HCT116 (cell line): ENCODE measurements around the gene HNMT. TPM values are rescaled to one million over a fixed set of nuclear protein-coding genes. Genes with fewer than 3 reads are reported as not detected.

Experiments
- ATAC-seq: fragments of 200-7000 bp; cut with Tn5 transposase; 2 replicates; pipeline ENCODE4 v1.9.1; 2020; ENCODE audit warnings: mild to moderate bottlenecking, moderate library complexity
- BruUV-seq: library from RNA; stranded (reverse); fragments of 400-500 nt; replicated peaks from 2 replicates; lab custom pipeline; 2021; lab: Mats Ljungman, UMichigan
- CTCF ChIA-PET: fragments of 300-600 bp; sonication (Branson Sonifier 250); formaldehyde crosslinking; loops from one replicate; lab custom pipeline; 2021; ENCODE audit warnings: antibody characterized with exemption; lab: Charles Lee
- POLR2A ChIA-PET: fragments of 300-600, 350-600 bp; sonication (Branson Sonifier 250); formaldehyde crosslinking; loops from one replicate; lab custom pipeline; 2021; ENCODE audit warnings: antibody characterized with exemption; lab: Charles Lee
- RAD21 ChIA-PET, 2 experiments: fragments of 300-600 bp; sonication (Branson Sonifier 250); formaldehyde crosslinking; loops; one replicate each; lab custom pipeline; 2023; ENCODE audit warnings: low total read pairs in 2 of 2; ENCODE audit not compliant: uncharacterized antibody in 2 of 2, unreplicated experiment in 2 of 2, low non-redundant PET in 1 of 2; lab: Charles Lee
- DNase-seq: peaks from one replicate; pipeline ENCODE4 v3.0.0-alpha.2; 2010; ENCODE audit warnings: low read depth, low spot score
- H2AFZ ChIP-seq: fragments of 200-600 bp; shearing (Covaris generic), sonication (generic); 2 replicates; pipeline ENCODE4 v1.6.1; 2017; ENCODE audit warnings: low read depth, mixed run types, mixed read lengths, antibody characterized with exemption, low read length; ENCODE audit not compliant: poor library complexity, severe bottlenecking
- H3K27ac ChIP-seq: 2 replicates; pipeline ENCODE4 v1.5.1; 2012; ENCODE audit warnings: low read depth, low read length
- H3K27me3 ChIP-seq: fragments of 200-600 bp; sonication (generic); 2 replicates; pipeline ENCODE4 v1.6.1; 2016; ENCODE audit warnings: mixed run types, low read length, mixed read lengths; ENCODE audit not compliant: insufficient read depth
- H3K36me3 ChIP-seq, 2 experiments: fragments of 200-500 bp in 1 of 2; fragments of 200-600 bp in 1 of 2; sonication (Bioruptor generic) in 1 of 2; sonication (generic) in 1 of 2; 2 replicates each; pipeline versions ENCODE4 v1.5.1 to v1.6.1; 2014 to 2016; ENCODE audit warnings: low read length in 2 of 2, inconsistent platforms in 1 of 2, mixed read lengths in 1 of 2, mixed run types in 1 of 2; ENCODE audit not compliant: insufficient read depth in 2 of 2, control insufficient read depth in 1 of 2
- H3K4me1 ChIP-seq, 2 experiments: fragments of 200-600 bp in 1 of 2; sonication (generic) in 1 of 2; 2 replicates each; pipeline versions ENCODE4 v1.5.1 to v1.6.1; 2012 to 2017; ENCODE audit warnings: low read length in 2 of 2, inconsistent platforms in 1 of 2, mild to moderate bottlenecking in 1 of 2, mixed read lengths in 1 of 2, mixed run types in 1 of 2, moderate library complexity in 1 of 2; ENCODE audit not compliant: insufficient read depth in 2 of 2, control insufficient read depth in 1 of 2
- H3K4me2 ChIP-seq: fragments of 200-600 bp; sonication (generic); 2 replicates; pipeline ENCODE4 v1.6.1; 2017; ENCODE audit warnings: mixed run types, low read length, mixed read lengths
- H3K4me3 ChIP-seq, 2 experiments: fragments of 200-600 bp in 1 of 2; sonication (generic) in 1 of 2; replicated peaks in 1 of 2; 2 replicates each; pipeline ENCODE4 v1.5.1; 2011 to 2016; ENCODE audit warnings: low read length in 2 of 2, control low read depth in 1 of 2, low read depth in 1 of 2, mild to moderate bottlenecking in 1 of 2, mixed read lengths in 1 of 2, mixed run types in 1 of 2
- H3K79me2 ChIP-seq: fragments of 200-600 bp; sonication (generic); 2 replicates; pipeline ENCODE4 v1.6.1; 2017; ENCODE audit warnings: mild to moderate bottlenecking, mixed run types, low read length, moderate library complexity, mixed read lengths; ENCODE audit not compliant: insufficient read depth
- H3K9ac ChIP-seq: fragments of 200-600 bp; sonication (generic); 2 replicates; pipeline ENCODE4 v1.6.1; 2016; ENCODE audit warnings: low read length, mixed read lengths
- H3K9me2 ChIP-seq: fragments of 200-600 bp; sonication (generic), shearing (Covaris generic); 2 replicates; pipeline ENCODE4 v1.6.1; 2017; ENCODE audit warnings: mixed run types, mild to moderate bottlenecking, moderate library complexity; ENCODE audit not compliant: insufficient read depth
- H3K9me3 ChIP-seq, 2 experiments: fragments of 200-500 bp in 1 of 2; fragments of 200-600 bp in 1 of 2; sonication (Bioruptor generic) in 1 of 2; sonication (generic) in 1 of 2; 2 replicates each; pipeline ENCODE4 v1.6.1; 2014 to 2017; ENCODE audit warnings: low read length in 2 of 2, mixed read lengths in 2 of 2, inconsistent platforms in 1 of 2, low read depth in 1 of 2, mild to moderate bottlenecking in 1 of 2, mixed run types in 1 of 2, moderate library complexity in 1 of 2; ENCODE audit not compliant: control insufficient read depth in 1 of 2, insufficient read depth in 1 of 2
- H4K20me1 ChIP-seq: fragments of 200-600 bp; sonication (generic), shearing (Covaris generic); 2 replicates; pipeline ENCODE4 v1.6.1; 2017; ENCODE audit warnings: mixed run types, mild to moderate bottlenecking, moderate library complexity; ENCODE audit not compliant: insufficient read depth
- CBX3 ChIP-seq: IDR thresholded peaks from 2 replicates; pipeline ENCODE4 v1.6.1; 2012; ENCODE audit warnings: low read depth
- CEBPB ChIP-seq: IDR thresholded peaks from 2 replicates; pipeline ENCODE4 v1.6.1; 2012; ENCODE audit warnings: low read depth
- EGR1 ChIP-seq: IDR thresholded peaks from 2 replicates; pipeline ENCODE4 v1.6.1; 2012; ENCODE audit warnings: low read depth
- ELF1 ChIP-seq: IDR thresholded peaks from 2 replicates; pipeline ENCODE4 v1.6.1; 2012; ENCODE audit warnings: low read depth, borderline replicate concordance
- EZH2phosphoT487 ChIP-seq: fragments of 200-600 bp; IDR thresholded peaks from 2 replicates; pipeline ENCODE4 v1.6.1; 2018; ENCODE audit warnings: antibody characterized with exemption, borderline replicate concordance
- FOSL1 ChIP-seq: IDR thresholded peaks from 2 replicates; pipeline ENCODE4 v1.6.1; 2012; ENCODE audit warnings: low read depth
- JUND ChIP-seq: IDR thresholded peaks from 2 replicates; pipeline ENCODE4 v1.6.1; 2012
- POLR2AphosphoS5 ChIP-seq: IDR thresholded peaks from 2 replicates; pipeline ENCODE4 v1.6.1; 2011; ENCODE audit warnings: mild to moderate bottlenecking, low read depth, low read length, moderate library complexity
- SIN3A ChIP-seq: IDR thresholded peaks from 2 replicates; pipeline ENCODE4 v1.6.1; 2012; ENCODE audit warnings: low read depth
- SP1 ChIP-seq: IDR thresholded peaks from 2 replicates; pipeline ENCODE4 v1.6.1; 2012; ENCODE audit warnings: low read depth
- SRF ChIP-seq: IDR thresholded peaks from 2 replicates; pipeline ENCODE4 v1.6.1; 2012; ENCODE audit warnings: low read depth
- TCF7L2 ChIP-seq: IDR thresholded peaks from 2 replicates; pipeline ENCODE4 v1.7.0; 2011; ENCODE audit warnings: borderline replicate concordance, inconsistent platforms; ENCODE audit not compliant: insufficient read depth, insufficient read length; ENCODE audit errors: extremely low read depth
- YY1 ChIP-seq: IDR thresholded peaks from 2 replicates; pipeline ENCODE4 v1.6.1; 2011; ENCODE audit warnings: low read length, low read depth, moderate library complexity, mild to moderate bottlenecking; ENCODE audit not compliant: insufficient replicate concordance; ENCODE audit errors: extremely low read depth
- ZFX ChIP-seq: fragments of 450-650 bp; IDR thresholded peaks from 2 replicates; pipeline ENCODE4 v1.6.1; 2017
- ZNF274 ChIP-seq: fragments of 200-500 bp; sonication (Bioruptor generic); IDR thresholded peaks from 2 replicates; pipeline ENCODE4 v1.6.1; 2014; ENCODE audit warnings: mild to moderate bottlenecking, low read depth, low read length, inconsistent platforms
- intact Hi-C: fragments of 100-400 bp; cut with micrococcal nuclease; formaldehyde crosslinking; loops from 2 replicates; pipeline ENCODE4 v1.10.0; 2022
- total RNA-seq: library from RNA; stranded (reverse); gene quantifications from one replicate; pipeline ENCODE4 v1.2.1, GENCODE V29; 2021; ENCODE audit not compliant: unreplicated experiment
- TF ChIP-seq, protein P1 (sequence below): IDR thresholded peaks from 2 replicates; pipeline ENCODE4 v1.6.1; 2012; ENCODE audit warnings: low read depth
- TF ChIP-seq, protein P2 (sequence below): IDR thresholded peaks from 2 replicates; pipeline ENCODE4 v1.6.1; 2012
- TF ChIP-seq, protein P3 (sequence below): IDR thresholded peaks from 2 replicates; pipeline ENCODE4 v1.6.1; 2012
- TF ChIP-seq, protein P4 (sequence below): IDR thresholded peaks from 2 replicates; pipeline ENCODE4 v1.6.1; 2011; ENCODE audit warnings: mild to moderate bottlenecking, low read length, moderate library complexity; ENCODE audit not compliant: insufficient replicate concordance; ENCODE audit errors: extremely low read depth
- TF ChIP-seq, protein P5 (sequence below), 3 experiments: fragments of 200-600 bp in 1 of 3; sonication (generic) in 1 of 3; IDR thresholded peaks in 2 of 3; conservative IDR thresholded peaks in 1 of 3; 2 replicates each; pipeline ENCODE4 v1.5.1; 2012 to 2017; ENCODE audit warnings: low read depth in 2 of 3, low read length in 2 of 3, antibody characterized with exemption in 1 of 3, borderline replicate concordance in 1 of 3, control low read depth in 1 of 3, mild to moderate bottlenecking in 1 of 3, mixed read lengths in 1 of 3, mixed run types in 1 of 3, moderate library complexity in 1 of 3; ENCODE audit not compliant: insufficient read depth in 1 of 3

The HNMT gene
- total RNA-seq, 1 experiment from 2014 or later = not detected

DNA sequence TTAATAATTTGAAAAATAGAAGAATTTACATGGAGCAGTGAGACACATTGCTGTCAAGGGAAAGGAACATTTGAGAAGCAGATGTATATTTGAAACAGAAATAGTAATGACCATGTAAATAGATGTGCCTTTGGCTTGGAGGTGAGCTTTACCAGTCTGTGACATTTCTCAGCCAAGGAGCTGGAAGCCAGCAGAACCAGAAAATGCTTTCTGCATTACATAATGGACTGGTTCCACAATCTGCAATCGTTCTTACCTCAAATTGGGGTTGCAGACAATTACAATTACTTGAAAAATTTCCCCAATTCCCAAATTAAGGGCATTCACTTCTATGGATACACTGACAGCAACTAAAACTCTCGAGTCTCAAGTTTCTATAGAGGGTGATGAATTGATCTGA is 59.7 kb downstream of the HNMT start:
- intact Hi-C loops = no loop called here

More for the DNA sequence above, 59.7 kb downstream of the HNMT start:
- Histone ChIP-seq H2AFZ (no peak overlapping the region), H3K27ac (no peak overlapping the region), H3K4me3 (no peak overlapping the region), H3K9ac (no peak overlapping the region), H4K20me1 (no peaks in the 10 kb centered on the region), H3K36me3 (no peaks in the 10 kb centered on the region), H3K79me2 (no peaks in the 10 kb centered on the region), H3K4me1 (no peaks in the 10 kb centered on the region), H3K9me3 (no peaks in the 10 kb centered on the region), H3K27me3 (no peaks in the 10 kb centered on the region), H3K4me2 (no peak overlapping the region), H3K9me2 (no peaks in the 10 kb centered on the region)
- ChIA-PET POLR2A (interaction anchor here (1.3 kb wide), 1 partner anchor 9 kb away, joined by 3 read pairs; no protein-coding TSS in a partner anchor), CTCF (no interaction called here), RAD21 (no interaction called here)
- no peak for DNase-seq
- ATAC-seq = no peak
- TF ChIP-seq TCF7L2 (no peak), ZFX (no peak), CEBPB (no peak), SIN3A (no peak), EZH2phosphoT487 (no peak), SP1 (no peak), EGR1 (no peak), YY1 (no peak), ELF1 (no peak), JUND (no peak), ZNF274 (no peak), SRF (no peak), FOSL1 (no peak), CBX3 (no peak), POLR2AphosphoS5 (no peak)
- TF ChIP-seq, protein P1, sequence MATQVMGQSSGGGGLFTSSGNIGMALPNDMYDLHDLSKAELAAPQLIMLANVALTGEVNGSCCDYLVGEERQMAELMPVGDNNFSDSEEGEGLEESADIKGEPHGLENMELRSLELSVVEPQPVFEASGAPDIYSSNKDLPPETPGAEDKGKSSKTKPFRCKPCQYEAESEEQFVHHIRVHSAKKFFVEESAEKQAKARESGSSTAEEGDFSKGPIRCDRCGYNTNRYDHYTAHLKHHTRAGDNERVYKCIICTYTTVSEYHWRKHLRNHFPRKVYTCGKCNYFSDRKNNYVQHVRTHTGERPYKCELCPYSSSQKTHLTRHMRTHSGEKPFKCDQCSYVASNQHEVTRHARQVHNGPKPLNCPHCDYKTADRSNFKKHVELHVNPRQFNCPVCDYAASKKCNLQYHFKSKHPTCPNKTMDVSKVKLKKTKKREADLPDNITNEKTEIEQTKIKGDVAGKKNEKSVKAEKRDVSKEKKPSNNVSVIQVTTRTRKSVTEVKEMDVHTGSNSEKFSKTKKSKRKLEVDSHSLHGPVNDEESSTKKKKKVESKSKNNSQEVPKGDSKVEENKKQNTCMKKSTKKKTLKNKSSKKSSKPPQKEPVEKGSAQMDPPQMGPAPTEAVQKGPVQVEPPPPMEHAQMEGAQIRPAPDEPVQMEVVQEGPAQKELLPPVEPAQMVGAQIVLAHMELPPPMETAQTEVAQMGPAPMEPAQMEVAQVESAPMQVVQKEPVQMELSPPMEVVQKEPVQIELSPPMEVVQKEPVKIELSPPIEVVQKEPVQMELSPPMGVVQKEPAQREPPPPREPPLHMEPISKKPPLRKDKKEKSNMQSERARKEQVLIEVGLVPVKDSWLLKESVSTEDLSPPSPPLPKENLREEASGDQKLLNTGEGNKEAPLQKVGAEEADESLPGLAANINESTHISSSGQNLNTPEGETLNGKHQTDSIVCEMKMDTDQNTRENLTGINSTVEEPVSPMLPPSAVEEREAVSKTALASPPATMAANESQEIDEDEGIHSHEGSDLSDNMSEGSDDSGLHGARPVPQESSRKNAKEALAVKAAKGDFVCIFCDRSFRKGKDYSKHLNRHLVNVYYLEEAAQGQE = no peak
- TF ChIP-seq, protein P2, sequence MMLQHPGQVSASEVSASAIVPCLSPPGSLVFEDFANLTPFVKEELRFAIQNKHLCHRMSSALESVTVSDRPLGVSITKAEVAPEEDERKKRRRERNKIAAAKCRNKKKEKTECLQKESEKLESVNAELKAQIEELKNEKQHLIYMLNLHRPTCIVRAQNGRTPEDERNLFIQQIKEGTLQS = no peak
- TF ChIP-seq, protein P3, sequence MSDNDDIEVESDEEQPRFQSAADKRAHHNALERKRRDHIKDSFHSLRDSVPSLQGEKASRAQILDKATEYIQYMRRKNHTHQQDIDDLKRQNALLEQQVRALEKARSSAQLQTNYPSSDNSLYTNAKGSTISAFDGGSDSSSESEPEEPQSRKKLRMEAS = no peak
- TF ChIP-seq, protein P4, sequence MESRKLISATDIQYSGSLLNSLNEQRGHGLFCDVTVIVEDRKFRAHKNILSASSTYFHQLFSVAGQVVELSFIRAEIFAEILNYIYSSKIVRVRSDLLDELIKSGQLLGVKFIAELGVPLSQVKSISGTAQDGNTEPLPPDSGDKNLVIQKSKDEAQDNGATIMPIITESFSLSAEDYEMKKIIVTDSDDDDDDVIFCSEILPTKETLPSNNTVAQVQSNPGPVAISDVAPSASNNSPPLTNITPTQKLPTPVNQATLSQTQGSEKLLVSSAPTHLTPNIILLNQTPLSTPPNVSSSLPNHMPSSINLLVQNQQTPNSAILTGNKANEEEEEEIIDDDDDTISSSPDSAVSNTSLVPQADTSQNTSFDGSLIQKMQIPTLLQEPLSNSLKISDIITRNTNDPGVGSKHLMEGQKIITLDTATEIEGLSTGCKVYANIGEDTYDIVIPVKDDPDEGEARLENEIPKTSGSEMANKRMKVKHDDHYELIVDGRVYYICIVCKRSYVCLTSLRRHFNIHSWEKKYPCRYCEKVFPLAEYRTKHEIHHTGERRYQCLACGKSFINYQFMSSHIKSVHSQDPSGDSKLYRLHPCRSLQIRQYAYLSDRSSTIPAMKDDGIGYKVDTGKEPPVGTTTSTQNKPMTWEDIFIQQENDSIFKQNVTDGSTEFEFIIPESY = no peak
- TF ChIP-seq, protein P5, sequence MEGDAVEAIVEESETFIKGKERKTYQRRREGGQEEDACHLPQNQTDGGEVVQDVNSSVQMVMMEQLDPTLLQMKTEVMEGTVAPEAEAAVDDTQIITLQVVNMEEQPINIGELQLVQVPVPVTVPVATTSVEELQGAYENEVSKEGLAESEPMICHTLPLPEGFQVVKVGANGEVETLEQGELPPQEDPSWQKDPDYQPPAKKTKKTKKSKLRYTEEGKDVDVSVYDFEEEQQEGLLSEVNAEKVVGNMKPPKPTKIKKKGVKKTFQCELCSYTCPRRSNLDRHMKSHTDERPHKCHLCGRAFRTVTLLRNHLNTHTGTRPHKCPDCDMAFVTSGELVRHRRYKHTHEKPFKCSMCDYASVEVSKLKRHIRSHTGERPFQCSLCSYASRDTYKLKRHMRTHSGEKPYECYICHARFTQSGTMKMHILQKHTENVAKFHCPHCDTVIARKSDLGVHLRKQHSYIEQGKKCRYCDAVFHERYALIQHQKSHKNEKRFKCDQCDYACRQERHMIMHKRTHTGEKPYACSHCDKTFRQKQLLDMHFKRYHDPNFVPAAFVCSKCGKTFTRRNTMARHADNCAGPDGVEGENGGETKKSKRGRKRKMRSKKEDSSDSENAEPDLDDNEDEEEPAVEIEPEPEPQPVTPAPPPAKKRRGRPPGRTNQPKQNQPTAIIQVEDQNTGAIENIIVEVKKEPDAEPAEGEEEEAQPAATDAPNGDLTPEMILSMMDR (IDR thresholded peaks at IDR 0.05 in 2 of 3, conservative IDR thresholded peaks at IDR 0.05 in 1 of 3; ENCODE audit: borderline replicate concordance in 1 of 3, insufficient read depth in 1 of 3, low read depth in 2 of 3, low read length in 2 of 3) = no peak
- BruUV-seq = no TSS peak
